Globus pallidus (tissue), 1 donor: ENCODE data around the gene SPPL2C.

ENCODE experiments used
- DNase-seq: peaks from one replicate; pipeline ENCODE4 v3.0.0-alpha.2; 2015; ENCODE audit warnings: low spot score

SPPL2C gene

GRCh38 chr17:45828582-45829133 lies 16.0 kb upstream of the SPPL2C start:
- DNase-seq: no peak

GRCh38 chr17:45833920-45834319 lies 10.8 kb upstream of the SPPL2C start:
- no peak for DNase-seq

- DNase-seq: no peak
These were observed 9.9 kb upstream of the SPPL2C start for GRCh38 chr17:45834471-45835396.

- no peak for DNase-seq
These were observed 9.2 kb upstream of the SPPL2C start for GRCh38 chr17:45835481-45835880.

GRCh38 chr17:45836047-45837044 lies 8.3 kb upstream of the SPPL2C start:
- no peak for DNase-seq

- DNase-seq: no peak
These were observed 7.5 kb upstream of the SPPL2C start for GRCh38 chr17:45837187-45837586.

- DNase-seq: no peak
These were observed 7.1 kb upstream of the SPPL2C start for GRCh38 chr17:45837603-45838002.

GRCh38 chr17:45838751-45839295 lies 5.9 kb upstream of the SPPL2C start:
- DNase-seq: no peak

GRCh38 chr17:45839442-45839841 lies 5.2 kb upstream of the SPPL2C start:
- no peak for DNase-seq

GRCh38 chr17:45841186-45841585 lies 3.5 kb upstream of the SPPL2C start:
- DNase-seq: no peak

- DNase-seq: no peak
These were observed 2.7 kb upstream of the SPPL2C start for GRCh38 chr17:45841883-45842525.

GRCh38 chr17:45843722-45844121 lies 959 bp upstream of the SPPL2C start:
- DNase-seq: no peak

GRCh38 chr17:45845376-45846185 lies 900 bp downstream of the SPPL2C start:
- no peak for DNase-seq

- DNase-seq: no peak
These were observed 1.5 kb downstream of the SPPL2C start for GRCh38 chr17:45846223-45846622.

GRCh38 chr17:45846646-45847045 lies 2.0 kb downstream of the SPPL2C start:
- no peak for DNase-seq

- no peak for DNase-seq
These were observed 2.4 kb downstream of the SPPL2C start for GRCh38 chr17:45847101-45847500.

- DNase-seq: no peak
These were observed 3.1 kb downstream of the SPPL2C start for GRCh38 chr17:45847747-45848146.

- DNase-seq: no peak
These were observed 3.7 kb downstream of the SPPL2C start for GRCh38 chr17:45848405-45848804.

GRCh38 chr17:45848868-45849535 lies 4.3 kb downstream of the SPPL2C start:
- DNase-seq: peak; percentile 90

GRCh38 chr17:45849536-45849990 lies 4.9 kb downstream of the SPPL2C start:
- no peak for DNase-seq
